Spinal cord (tissue), 10 donors: ENCODE data around the gene ZDHHC8. TPM values are rescaled to one million over a fixed set of nuclear protein-coding genes. Genes with fewer than 3 reads are reported as not detected.

Experiments
- DNase-seq, 6 donors: peaks; one replicate each; pipeline versions ENCODE4 v3.0.0 to v3.0.0-alpha.2; 2013 to 2015; ENCODE audit warnings: low spot score in 6 of 6, low read depth in 4 of 6
- H3K27ac ChIP-seq: one replicate; pipeline ENCODE4 v1.5.1; 2013; ENCODE audit warnings: low read depth, low read length, control low read depth
- H3K27me3 ChIP-seq: one replicate; pipeline ENCODE4 v1.6.1; 2013; ENCODE audit warnings: low read length; ENCODE audit not compliant: control insufficient read depth, insufficient read depth
- H3K36me3 ChIP-seq: one replicate; pipeline ENCODE4 v1.6.1; 2013; ENCODE audit warnings: low read length; ENCODE audit not compliant: control insufficient read depth, insufficient read depth
- H3K4me1 ChIP-seq: one replicate; pipeline ENCODE4 v1.6.1; 2013; ENCODE audit warnings: low read length; ENCODE audit not compliant: control insufficient read depth, insufficient read depth
- H3K4me3 ChIP-seq: one replicate; pipeline ENCODE4 v1.5.1; 2013; ENCODE audit warnings: low read depth, low read length, control low read depth
- H3K9me3 ChIP-seq: one replicate; pipeline ENCODE4 v1.6.1; 2013; ENCODE audit warnings: low read length; ENCODE audit not compliant: control insufficient read depth, insufficient read depth
- WGBS: methylation state at CpG from one replicate; pipeline ENCODE4 v1.1.5; 2013; ENCODE audit warnings: missing lambda C conversion rate; ENCODE audit not compliant: insufficient coverage; 5-methylcytosine and 5-hydroxymethylcytosine counted together
- polyA plus RNA-seq, 2 donors: library from polyadenylated mRNA; unstranded; fragments of 120-200 nt; gene quantifications; one replicate each; pipeline ENCODE4 v1.2.1, GENCODE V29; 2013; ENCODE audit not compliant: insufficient read length in 2 of 2
- total RNA-seq, 2 donors: library from RNA; depleted of rRNA in 1 of 2; stranded (reverse); fragments of 120-200 nt in 1 of 2; fragments of >200 nt in 1 of 2; gene quantifications; one replicate each; pipeline versions ENCODE4 v1.2.3 to v1.2.4, GENCODE V29; 2013 to 2014
- donor health status: healthy.

ZDHHC8 gene
- total and polyA plus RNA-seq, 4 donors = 9.5 to 64.4 (median 36.5) TPM

GRCh38 chr22:20129747-20130014 lies 1.9 kb upstream of the ZDHHC8 start:
- Histone ChIP-seq H3K4me3 (no peak overlapping the region), H3K4me1 (peaks cover 38% of the 10 kb centered on the region), H3K27ac (no peak overlapping the region), H3K9me3 (no peaks in the 10 kb centered on the region), H3K36me3 (peaks cover 52% of the 10 kb centered on the region), H3K27me3 (no peaks in the 10 kb centered on the region)
- WGBS = 80% methylated on average over 1 of the region's 3 CpGs
- DNase-seq = no peak

GRCh38 chr22:20130319-20130718 lies 1.3 kb upstream of the ZDHHC8 start:
- Histone ChIP-seq H3K9me3 (no peaks in the 10 kb centered on the region), H3K27me3 (no peaks in the 10 kb centered on the region), H3K4me1 (peaks cover 42% of the 10 kb centered on the region), H3K4me3 (no peak overlapping the region), H3K27ac (peak overlapping the region; percentile 67), H3K36me3 (peaks cover 48% of the 10 kb centered on the region)
- WGBS = 84% methylated on average over 3 of the region's 3 CpGs
- peak in 2 of 6 donors; percentile 22 to 56 for DNase-seq

- no peaks in the 10 kb centered on the region for H3K27me3 ChIP-seq
- peaks cover 48% of the 10 kb centered on the region for H3K4me1 ChIP-seq
- peak overlapping the region; percentile 65 for H3K4me3 ChIP-seq
- H3K27ac ChIP-seq = peak overlapping the region; percentile 87
- H3K36me3 ChIP-seq = peaks cover 48% of the 10 kb centered on the region
- under 1% methylated on average over 64 of the region's 70 CpGs for WGBS
- DNase-seq = peak; percentile 43 to 95 (median 76)
- no peaks in the 10 kb centered on the region for H3K9me3 ChIP-seq
Measured at GRCh38 chr22:20130731-20131596, 640 bp upstream of the ZDHHC8 start.

GRCh38 chr22:20131859-20132685 lies 468 bp downstream of the ZDHHC8 start:
- Histone ChIP-seq H3K27ac (no peak overlapping the region), H3K9me3 (no peaks in the 10 kb centered on the region), H3K4me3 (peak overlapping the region; percentile 63), H3K36me3 (peaks cover 51% of the 10 kb centered on the region), H3K27me3 (no peaks in the 10 kb centered on the region), H3K4me1 (peaks cover 58% of the 10 kb centered on the region)
- under 1% methylated on average over 72 of the region's 72 CpGs for WGBS
- DNase-seq = peak in 1 of 6 donors; percentile 53

GRCh38 chr22:20132686-20133246 lies 1.2 kb downstream of the ZDHHC8 start:
- DNase-seq = no peak
- Histone ChIP-seq H3K4me1 (peaks cover 65% of the 10 kb centered on the region), H3K27me3 (no peaks in the 10 kb centered on the region), H3K9me3 (no peaks in the 10 kb centered on the region), H3K36me3 (peaks cover 49% of the 10 kb centered on the region), H3K27ac (no peak overlapping the region), H3K4me3 (peak overlapping the region; percentile 63)
- WGBS = 78% methylated on average over 15 of the region's 16 CpGs

GRCh38 chr22:20133930-20134549 lies 2.4 kb downstream of the ZDHHC8 start:
- no peaks in the 10 kb centered on the region for H3K9me3 ChIP-seq
- peaks cover 76% of the 10 kb centered on the region for H3K4me1 ChIP-seq
- no peak overlapping the region for H3K4me3 ChIP-seq
- H3K27me3 ChIP-seq = no peaks in the 10 kb centered on the region
- H3K27ac ChIP-seq = no peak overlapping the region
- 72% methylated on average over 9 of the region's 12 CpGs for WGBS
- no peak for DNase-seq
- H3K36me3 ChIP-seq = peaks cover 51% of the 10 kb centered on the region

- DNase-seq = no peak
- Histone ChIP-seq H3K9me3 (no peaks in the 10 kb centered on the region), H3K4me1 (peaks cover 69% of the 10 kb centered on the region), H3K4me3 (no peak overlapping the region), H3K36me3 (peaks cover 64% of the 10 kb centered on the region), H3K27ac (no peak overlapping the region), H3K27me3 (no peaks in the 10 kb centered on the region)
- 47% methylated on average over 4 of the region's 4 CpGs for WGBS
Measured at GRCh38 chr22:20135265-20135664, 3.7 kb downstream of the ZDHHC8 start.

GRCh38 chr22:20135806-20136602 lies 4.4 kb downstream of the ZDHHC8 start:
- no peak for DNase-seq
- Histone ChIP-seq H3K9me3 (no peaks in the 10 kb centered on the region), H3K27ac (no peak overlapping the region), H3K27me3 (no peaks in the 10 kb centered on the region), H3K4me1 (peaks cover 62% of the 10 kb centered on the region), H3K36me3 (peaks cover 71% of the 10 kb centered on the region), H3K4me3 (no peak overlapping the region)
- WGBS = 88% methylated on average over 12 of the region's 25 CpGs

- 96% methylated on average over 5 of the region's 5 CpGs for WGBS
- H3K4me3 ChIP-seq = no peak overlapping the region
- peaks cover 62% of the 10 kb centered on the region for H3K4me1 ChIP-seq
- no peak overlapping the region for H3K27ac ChIP-seq
- H3K36me3 ChIP-seq = peaks cover 76% of the 10 kb centered on the region
- H3K27me3 ChIP-seq = no peaks in the 10 kb centered on the region
- DNase-seq = no peak
- no peaks in the 10 kb centered on the region for H3K9me3 ChIP-seq
Measured at GRCh38 chr22:20136603-20136873, 4.9 kb downstream of the ZDHHC8 start.
